HL-60 (cell line): ENCODE measurements around the gene IFNGR1.

Experiments used
- CTCF ChIP-seq: IDR thresholded peaks from one replicate; pipeline ENCODE4 v1.5.1; 2011; ENCODE audit warnings: low read length, control low read depth, inconsistent platforms; ENCODE audit not compliant: insufficient read depth
- GABPA ChIP-seq: IDR thresholded peaks from 2 replicates; pipeline ENCODE4 v1.6.1; 2012; ENCODE audit warnings: low read depth
- POLR2AphosphoS5 ChIP-seq: IDR thresholded peaks from 2 replicates; pipeline ENCODE4 v1.6.1; 2012; ENCODE audit warnings: low read depth
- REST ChIP-seq: IDR thresholded peaks from 2 replicates; pipeline ENCODE4 v1.6.1; 2012; ENCODE audit warnings: low read depth; ENCODE audit not compliant: insufficient replicate concordance
- SPI1 ChIP-seq: IDR thresholded peaks from 2 replicates; pipeline ENCODE4 v1.6.1; 2012; ENCODE audit warnings: low read depth, mild to moderate bottlenecking, borderline replicate concordance

- TF ChIP-seq CTCF (no peak), POLR2AphosphoS5 (no peak), REST (no peak), GABPA (no peak), SPI1 (no peak)
These were observed 22.4 kb upstream of the IFNGR1 start for GRCh38 chr6:137241481-137242038.
